Measurements from ENCODE around the gene TMEM150B.
A peak's percentile ranks its signal among the peaks of the same experiment; 100 is the strongest.

TMEM150B gene

DNA sequence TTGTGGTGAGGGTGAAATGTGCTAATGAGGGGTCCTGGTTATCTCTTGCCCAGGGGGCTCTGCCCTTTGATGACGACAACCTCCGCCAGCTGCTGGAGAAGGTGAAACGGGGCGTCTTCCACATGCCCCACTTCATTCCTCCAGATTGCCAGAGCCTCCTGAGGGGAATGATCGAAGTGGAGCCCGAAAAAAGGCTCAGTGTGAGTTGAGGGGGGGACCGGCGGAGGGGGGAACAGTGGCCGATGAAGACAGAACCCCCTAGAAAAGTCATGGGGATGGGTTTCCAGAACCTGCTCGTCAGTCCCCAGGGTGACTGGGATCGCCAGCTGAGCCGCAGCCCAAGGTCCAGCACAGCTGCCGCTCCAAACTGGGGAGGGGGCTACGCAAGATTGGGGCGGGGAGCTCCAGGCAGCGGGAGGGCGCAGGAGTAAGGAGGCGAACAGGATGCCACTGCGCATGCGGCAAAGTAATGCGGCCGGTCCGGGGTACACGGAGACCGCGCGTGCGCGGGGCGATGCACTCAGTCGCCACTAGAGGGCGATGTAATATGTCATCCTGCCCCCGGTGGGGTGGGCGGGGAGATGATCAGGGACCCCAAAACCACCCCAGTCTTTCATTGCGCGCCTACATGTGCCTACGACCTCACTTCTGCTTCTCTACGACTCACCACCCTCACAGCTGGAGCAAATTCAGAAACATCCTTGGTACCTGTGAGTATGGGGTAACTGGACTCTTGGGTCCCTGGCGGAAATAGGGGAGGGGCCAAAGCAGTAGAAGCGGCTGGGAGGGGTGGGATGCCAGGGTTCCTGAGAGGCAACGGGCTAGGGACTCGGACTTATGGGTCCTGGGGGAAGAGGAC lies 23.5 kb downstream of the TMEM150B start:
- peak; percentile 27 for DNase-seq (ENCODE audit: extremely low read depth, low read depth)
- TF ChIP-seq, protein P1, sequence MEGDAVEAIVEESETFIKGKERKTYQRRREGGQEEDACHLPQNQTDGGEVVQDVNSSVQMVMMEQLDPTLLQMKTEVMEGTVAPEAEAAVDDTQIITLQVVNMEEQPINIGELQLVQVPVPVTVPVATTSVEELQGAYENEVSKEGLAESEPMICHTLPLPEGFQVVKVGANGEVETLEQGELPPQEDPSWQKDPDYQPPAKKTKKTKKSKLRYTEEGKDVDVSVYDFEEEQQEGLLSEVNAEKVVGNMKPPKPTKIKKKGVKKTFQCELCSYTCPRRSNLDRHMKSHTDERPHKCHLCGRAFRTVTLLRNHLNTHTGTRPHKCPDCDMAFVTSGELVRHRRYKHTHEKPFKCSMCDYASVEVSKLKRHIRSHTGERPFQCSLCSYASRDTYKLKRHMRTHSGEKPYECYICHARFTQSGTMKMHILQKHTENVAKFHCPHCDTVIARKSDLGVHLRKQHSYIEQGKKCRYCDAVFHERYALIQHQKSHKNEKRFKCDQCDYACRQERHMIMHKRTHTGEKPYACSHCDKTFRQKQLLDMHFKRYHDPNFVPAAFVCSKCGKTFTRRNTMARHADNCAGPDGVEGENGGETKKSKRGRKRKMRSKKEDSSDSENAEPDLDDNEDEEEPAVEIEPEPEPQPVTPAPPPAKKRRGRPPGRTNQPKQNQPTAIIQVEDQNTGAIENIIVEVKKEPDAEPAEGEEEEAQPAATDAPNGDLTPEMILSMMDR (IDR thresholded peaks at IDR 0.05; ENCODE audit: low read depth, low read length), result peak; percentile 81

DNA sequence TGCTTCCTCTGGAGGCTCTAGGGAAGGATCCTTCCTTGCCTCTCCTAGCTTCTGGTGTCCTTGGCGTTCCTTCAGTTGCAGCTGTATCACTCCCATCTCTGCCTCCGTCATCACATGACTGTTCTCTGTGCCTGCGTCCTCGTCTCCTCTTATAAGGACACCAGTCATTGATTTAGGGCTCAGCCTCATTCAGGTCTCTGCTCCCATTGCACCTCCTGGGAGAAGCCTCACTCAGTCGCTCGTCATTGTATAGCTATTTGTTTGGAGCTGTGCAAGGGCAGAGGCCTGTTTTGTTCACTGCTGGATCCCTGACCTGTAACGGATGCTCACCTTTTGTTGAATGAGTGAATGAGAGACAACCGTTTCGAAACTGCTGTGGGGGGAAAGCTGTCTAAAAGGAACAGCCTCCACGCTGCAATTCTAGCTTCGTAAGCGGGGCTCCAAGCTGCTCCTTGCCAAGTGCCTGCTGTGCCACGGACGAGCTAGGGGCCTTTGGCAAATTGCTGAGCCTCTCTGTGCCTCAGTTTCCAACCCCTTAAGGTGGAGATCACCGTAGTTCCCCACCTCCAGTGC lies 24.2 kb downstream of the TMEM150B start:
- TF ChIP-seq, protein P1 (IDR thresholded peaks at IDR 0.05; ENCODE audit: low read depth, low read length), result no peak

DNA sequence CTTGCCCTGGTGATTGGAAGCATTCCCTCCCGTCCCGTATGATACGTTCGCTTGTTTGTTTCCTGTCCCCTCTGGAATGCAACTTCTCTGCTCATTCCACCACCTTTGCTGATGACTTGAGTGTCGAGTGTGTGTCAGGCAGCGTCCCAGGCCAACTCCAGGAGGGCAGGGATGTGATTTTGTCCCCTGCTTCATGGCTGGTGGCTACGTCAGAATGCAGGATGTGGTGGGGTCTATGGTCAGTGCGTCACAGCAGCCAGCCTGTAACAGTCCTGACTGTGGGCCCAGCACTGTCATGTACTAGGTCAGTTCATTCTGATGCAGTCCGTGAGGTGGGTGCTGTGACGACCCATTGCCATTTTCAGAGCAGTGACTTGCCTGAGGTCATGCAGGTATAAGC lies 25.1 kb downstream of the TMEM150B start:
- TF ChIP-seq, protein P1 (IDR thresholded peaks at IDR 0.05; ENCODE audit: low read depth, low read length), result no peak
- DNase-seq (ENCODE audit: extremely low read depth, low read depth), result no peak

More for the DNA sequence above, 24.2 kb downstream of the TMEM150B start:
- DNase-seq (ENCODE audit: extremely low read depth, low read depth), result no peak

DNA sequence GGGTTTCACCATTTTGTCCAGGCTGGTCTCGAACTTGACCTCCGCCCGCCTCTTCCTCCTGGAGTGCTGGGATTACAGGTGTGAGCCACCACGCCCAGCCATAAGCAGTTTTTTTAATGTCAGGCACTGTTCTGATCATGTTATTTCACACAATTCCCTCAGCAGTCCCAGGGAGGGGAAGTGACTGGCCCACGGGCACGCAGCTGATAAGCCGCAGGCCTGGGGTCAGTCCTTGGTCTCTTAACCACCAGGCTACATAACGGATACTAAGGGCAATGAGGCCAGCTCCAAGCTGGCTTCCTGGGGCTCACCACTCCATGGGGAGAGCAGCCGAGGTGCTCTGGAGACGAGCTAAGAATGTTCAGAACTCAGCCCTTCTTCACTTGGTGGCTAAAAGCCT lies 27.9 kb downstream of the TMEM150B start:
- TF ChIP-seq, protein P1 (IDR thresholded peaks at IDR 0.05; ENCODE audit: low read depth, low read length), result no peak
- DNase-seq (ENCODE audit: extremely low read depth, low read depth), result no peak

DNA sequence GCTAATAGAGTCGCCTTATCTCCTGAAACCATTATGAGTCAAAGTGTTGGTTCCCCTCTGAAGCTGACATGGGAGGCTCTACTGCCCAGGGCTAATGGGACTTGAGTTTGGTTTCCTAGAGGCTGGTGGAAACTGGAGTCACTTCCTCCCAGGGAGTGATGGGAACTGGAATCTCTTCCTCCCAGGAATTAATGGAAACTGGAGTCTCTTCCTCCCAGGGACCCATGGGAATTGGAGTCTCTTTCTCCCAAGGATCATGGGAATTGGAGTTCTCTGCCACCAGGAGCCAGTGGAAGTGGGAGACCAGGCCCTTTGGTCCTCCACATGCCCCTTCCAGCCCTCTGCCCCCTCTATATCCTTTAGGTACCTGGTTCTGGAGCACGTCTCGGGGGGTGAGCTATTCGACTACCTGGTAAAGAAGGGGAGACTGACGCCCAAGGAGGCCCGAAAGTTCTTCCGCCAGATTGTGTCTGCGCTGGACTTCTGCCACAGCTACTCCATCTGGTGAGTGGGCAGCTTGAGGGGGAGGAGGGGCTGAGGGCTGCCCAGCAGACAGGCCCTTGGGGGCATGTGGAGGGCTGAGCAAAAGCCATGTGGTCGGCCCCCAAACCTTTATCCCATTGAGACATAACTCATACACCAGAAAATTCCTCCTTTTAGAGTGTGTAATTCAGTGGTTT lies 35.9 kb downstream of the TMEM150B start:
- TF ChIP-seq, protein P1 (IDR thresholded peaks at IDR 0.05; ENCODE audit: low read depth, low read length), result no peak
- DNase-seq (ENCODE audit: extremely low read depth, low read depth), result no peak

DNA sequence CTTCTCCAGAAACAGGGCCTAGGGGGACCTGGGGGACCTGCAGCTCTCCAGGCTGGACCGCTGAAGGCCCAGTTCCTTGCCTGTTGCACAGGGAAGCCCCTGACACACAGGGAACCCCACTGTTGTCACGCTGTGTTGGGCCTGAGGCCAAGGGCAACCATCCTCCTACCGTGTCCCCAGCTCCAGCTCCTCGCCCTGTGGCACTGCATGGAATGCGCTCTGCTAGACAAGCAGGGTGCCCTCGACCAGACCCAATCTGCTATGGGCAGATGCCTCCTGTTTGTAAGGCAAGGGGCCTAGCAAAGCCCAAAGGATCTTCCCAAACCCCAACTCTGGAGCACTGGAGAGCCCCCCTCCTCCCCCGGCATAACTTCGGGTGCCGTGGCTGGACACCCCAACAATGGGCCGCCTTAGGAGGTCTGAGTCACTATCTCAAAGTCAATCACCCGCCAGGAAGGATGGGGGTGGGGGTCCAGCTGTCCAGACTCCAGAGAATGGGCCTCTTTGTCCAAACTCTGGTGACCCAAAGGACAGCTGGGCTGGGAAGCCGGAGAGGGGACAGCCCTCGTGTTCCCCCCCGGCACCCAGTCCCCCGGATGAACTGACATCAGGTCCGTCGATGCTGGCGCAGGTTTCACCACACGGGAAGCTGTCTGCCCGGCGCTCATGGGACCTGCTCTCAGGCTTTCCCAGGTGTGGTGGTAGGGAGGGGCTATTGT lies 37.6 kb downstream of the TMEM150B start:
- DNase-seq (ENCODE audit: extremely low read depth, low read depth), result no peak
- TF ChIP-seq, protein P1 (IDR thresholded peaks at IDR 0.05; ENCODE audit: low read depth, low read length), result no peak

All from AG09319 (cell line).